T-helper 17 cell (primary cell): Measurements from ENCODE around the gene APC2. TPM values are rescaled to one million over a fixed set of nuclear protein-coding genes. Genes with fewer than 3 reads are reported as not detected.

Source experiments
- ATAC-seq: fragments of 150-1000 bp; cut with Tn5 transposase; 2 replicates; pipeline ENCODE4 v1.10.0; 2021; ENCODE audit warnings: mild to moderate bottlenecking, moderate library complexity
- DNase-seq, 3 donors: peaks; one replicate each; pipeline versions ENCODE4 v3.0.0 to v3.0.0-alpha.2; 2020 to 2021
- H3K9me3 ChIP-seq: one replicate; pipeline ENCODE4 v1.7.0; 2013; ENCODE audit warnings: low read length, mild to moderate bottlenecking; ENCODE audit not compliant: control insufficient read depth, poor library complexity, severe bottlenecking
- H3K27ac Mint-ChIP-seq: one replicate; pipeline ENCODE4 v1.8.0; 2022; ENCODE audit warnings: mild to moderate bottlenecking, moderate library complexity, mixed read lengths
- H3K27me3 Mint-ChIP-seq: one replicate; pipeline ENCODE4 v1.8.0; 2022; ENCODE audit warnings: mixed read lengths
- H3K36me3 Mint-ChIP-seq: one replicate; pipeline ENCODE4 v1.8.0; 2022; ENCODE audit warnings: low read depth, mixed read lengths
- H3K4me1 Mint-ChIP-seq: one replicate; pipeline ENCODE4 v1.8.0; 2022; ENCODE audit warnings: mild to moderate bottlenecking, mixed read lengths
- H3K4me3 Mint-ChIP-seq: one replicate; pipeline ENCODE4 v1.8.0; 2022; ENCODE audit warnings: mild to moderate bottlenecking, moderate library complexity, mixed read lengths
- total RNA-seq, 4 donors: library from RNA in 2 of 4; stranded (reverse) in 2 of 4; gene quantifications; one replicate each; pipeline ENCODE4 v1.2.3 and lab custom pipeline; 2022 to 2026

APC2 gene
- total RNA-seq, 2 donors from 2014 or later, result 0.07 to 0.44 TPM

DNA sequence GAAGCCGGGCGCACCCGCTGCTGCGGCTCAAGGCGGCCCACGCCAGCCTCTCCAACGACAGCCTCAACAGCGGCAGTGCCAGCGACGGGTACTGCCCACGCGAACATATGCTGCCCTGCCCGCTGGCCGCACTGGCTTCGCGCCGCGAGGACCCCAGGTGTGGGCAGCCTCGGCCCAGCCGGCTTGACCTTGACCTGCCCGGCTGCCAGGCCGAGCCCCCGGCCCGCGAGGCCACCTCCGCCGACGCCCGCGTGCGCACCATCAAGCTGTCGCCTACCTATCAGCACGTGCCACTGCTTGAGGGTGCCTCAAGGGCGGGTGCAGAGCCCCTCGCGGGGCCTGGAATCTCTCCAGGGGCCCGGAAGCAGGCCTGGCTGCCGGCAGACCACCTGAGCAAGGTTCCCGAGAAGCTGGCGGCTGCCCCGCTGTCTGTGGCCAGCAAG lies 16.1 kb downstream of the APC2 start:
- Mint-ChIP-seq H3K4me1 (peaks cover 5% of the 10 kb centered on the region), H3K27ac (no peak overlapping the region), H3K36me3 (no peaks in the 10 kb centered on the region), H3K27me3 (no peaks in the 10 kb centered on the region), H3K4me3 (no peak overlapping the region)
- DNase-seq (no peak), ATAC-seq (no peak)
- no peaks in the 10 kb centered on the region for H3K9me3 ChIP-seq

DNA sequence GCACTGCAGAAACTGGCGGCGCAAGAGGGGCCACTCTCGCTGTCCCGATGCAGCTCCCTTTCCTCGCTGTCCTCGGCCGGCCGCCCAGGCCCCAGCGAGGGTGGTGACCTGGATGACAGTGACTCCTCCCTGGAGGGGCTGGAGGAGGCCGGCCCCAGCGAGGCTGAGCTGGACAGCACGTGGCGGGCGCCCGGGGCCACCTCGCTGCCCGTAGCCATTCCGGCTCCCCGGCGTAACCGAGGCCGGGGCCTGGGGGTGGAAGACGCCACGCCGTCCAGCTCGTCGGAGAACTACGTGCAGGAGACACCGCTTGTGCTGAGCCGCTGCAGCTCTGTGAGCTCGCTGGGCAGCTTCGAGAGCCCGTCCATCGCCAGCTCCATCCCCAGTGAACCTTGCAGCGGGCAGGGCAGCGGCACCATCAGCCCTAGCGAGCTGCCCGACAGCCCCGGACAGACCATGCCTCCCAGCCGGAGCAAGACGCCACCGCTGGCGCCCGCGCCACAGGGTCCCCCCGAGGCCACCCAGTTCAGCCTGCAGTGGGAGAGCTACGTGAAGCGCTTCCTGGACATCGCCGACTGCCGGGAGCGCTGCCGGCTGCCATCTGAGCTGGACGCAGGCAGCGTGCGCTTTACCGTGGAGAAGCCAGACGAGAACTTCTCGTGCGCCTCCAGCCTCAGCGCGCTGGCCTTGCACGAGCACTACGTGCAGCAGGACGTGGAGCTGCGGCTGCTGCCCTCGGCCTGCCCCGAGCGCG lies 16.7 kb downstream of the APC2 start:
- peaks cover 7% of the 10 kb centered on the region for H3K4me1 Mint-ChIP-seq
- DNase-seq, result no peak
- H3K9me3 ChIP-seq, result no peaks in the 10 kb centered on the region
- ATAC-seq, result no peak
- H3K27ac Mint-ChIP-seq, result no peak overlapping the region
- no peaks in the 10 kb centered on the region for H3K27me3 Mint-ChIP-seq
- H3K4me3 Mint-ChIP-seq, result peak overlapping the region; percentile 25
- no peaks in the 10 kb centered on the region for H3K36me3 Mint-ChIP-seq

DNA sequence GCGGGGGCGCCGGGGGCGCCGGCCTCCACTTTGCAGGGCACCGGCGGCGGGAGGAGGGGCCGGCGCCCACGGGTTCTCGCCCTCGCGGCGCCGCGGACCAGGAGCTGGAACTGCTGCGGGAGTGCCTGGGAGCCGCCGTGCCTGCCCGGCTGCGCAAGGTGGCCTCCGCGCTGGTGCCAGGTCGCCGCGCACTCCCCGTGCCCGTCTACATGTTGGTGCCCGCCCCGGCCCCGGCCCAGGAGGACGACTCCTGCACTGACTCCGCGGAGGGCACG lies 17.2 kb downstream of the APC2 start:
- no peaks in the 10 kb centered on the region for H3K9me3 ChIP-seq
- no peaks in the 10 kb centered on the region for H3K36me3 Mint-ChIP-seq
- no peaks in the 10 kb centered on the region for H3K27me3 Mint-ChIP-seq
- peaks cover 7% of the 10 kb centered on the region for H3K4me1 Mint-ChIP-seq
- H3K27ac Mint-ChIP-seq, result no peak overlapping the region
- H3K4me3 Mint-ChIP-seq, result no peak overlapping the region
- DNase-seq, result no peak
- ATAC-seq, result no peak

DNA sequence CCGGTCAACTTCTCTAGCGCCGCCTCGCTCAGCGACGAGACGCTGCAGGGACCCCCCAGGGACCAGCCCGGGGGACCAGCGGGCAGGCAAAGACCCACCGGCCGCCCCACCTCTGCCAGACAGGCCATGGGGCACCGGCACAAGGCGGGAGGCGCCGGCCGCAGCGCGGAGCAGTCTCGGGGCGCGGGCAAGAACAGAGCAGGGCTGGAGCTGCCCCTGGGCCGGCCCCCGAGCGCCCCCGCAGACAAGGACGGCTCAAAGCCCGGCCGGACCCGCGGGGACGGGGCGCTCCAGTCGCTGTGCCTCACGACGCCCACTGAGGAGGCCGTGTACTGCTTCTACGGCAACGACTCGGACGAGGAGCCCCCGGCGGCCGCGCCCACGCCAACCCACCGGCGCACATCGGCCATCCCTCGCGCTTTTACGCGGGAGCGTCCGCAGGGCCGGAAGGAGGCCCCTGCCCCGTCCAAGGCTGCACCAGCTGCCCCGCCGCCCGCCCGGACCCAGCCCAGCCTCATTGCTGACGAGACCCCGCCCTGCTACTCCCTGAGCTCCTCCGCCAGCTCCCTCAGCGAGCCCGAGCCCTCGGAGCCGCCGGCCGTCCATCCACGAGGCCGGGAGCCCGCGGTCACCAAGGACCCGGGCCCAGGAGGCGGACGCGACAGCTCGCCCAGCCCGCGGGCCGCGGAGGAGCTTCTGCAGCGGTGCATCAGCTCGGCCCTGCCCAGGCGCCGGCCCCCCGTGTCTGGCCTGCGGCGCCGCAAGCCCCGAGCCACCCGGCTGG lies 17.8 kb downstream of the APC2 start:
- no peaks in the 10 kb centered on the region for H3K9me3 ChIP-seq
- no peaks in the 10 kb centered on the region for H3K27me3 Mint-ChIP-seq
- no peaks in the 10 kb centered on the region for H3K36me3 Mint-ChIP-seq
- H3K27ac Mint-ChIP-seq, result no peak overlapping the region
- H3K4me3 Mint-ChIP-seq, result no peak overlapping the region
- DNase-seq (peak in 1 of 3 donors; percentile 11), ATAC-seq (no peak)
- peaks cover 7% of the 10 kb centered on the region for H3K4me1 Mint-ChIP-seq

DNA sequence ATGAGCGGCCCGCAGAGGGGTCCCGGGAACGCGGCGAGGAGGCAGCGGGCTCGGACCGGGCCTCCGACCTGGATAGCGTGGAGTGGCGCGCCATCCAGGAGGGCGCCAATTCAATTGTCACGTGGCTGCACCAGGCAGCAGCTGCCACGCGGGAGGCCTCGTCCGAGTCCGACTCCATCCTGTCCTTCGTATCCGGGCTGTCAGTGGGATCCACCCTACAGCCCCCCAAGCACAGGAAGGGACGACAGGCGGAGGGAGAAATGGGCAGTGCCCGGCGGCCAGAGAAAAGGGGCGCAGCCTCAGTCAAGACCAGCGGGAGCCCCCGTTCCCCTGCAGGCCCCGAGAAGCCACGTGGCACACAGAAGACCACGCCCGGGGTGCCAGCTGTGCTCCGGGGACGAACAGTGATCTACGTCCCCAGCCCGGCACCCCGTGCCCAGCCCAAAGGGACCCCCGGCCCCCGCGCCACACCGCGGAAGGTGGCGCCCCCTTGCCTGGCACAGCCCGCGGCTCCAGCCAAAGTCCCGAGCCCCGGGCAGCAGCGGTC lies 18.4 kb downstream of the APC2 start:
- Mint-ChIP-seq H3K4me3 (peak overlapping the region; percentile 61), H3K36me3 (no peaks in the 10 kb centered on the region), H3K27me3 (no peaks in the 10 kb centered on the region), H3K27ac (no peak overlapping the region), H3K4me1 (peaks cover 7% of the 10 kb centered on the region)
- DNase-seq (peak in 1 of 3 donors; percentile 9), ATAC-seq (no peak)
- H3K9me3 ChIP-seq, result no peaks in the 10 kb centered on the region

DNA sequence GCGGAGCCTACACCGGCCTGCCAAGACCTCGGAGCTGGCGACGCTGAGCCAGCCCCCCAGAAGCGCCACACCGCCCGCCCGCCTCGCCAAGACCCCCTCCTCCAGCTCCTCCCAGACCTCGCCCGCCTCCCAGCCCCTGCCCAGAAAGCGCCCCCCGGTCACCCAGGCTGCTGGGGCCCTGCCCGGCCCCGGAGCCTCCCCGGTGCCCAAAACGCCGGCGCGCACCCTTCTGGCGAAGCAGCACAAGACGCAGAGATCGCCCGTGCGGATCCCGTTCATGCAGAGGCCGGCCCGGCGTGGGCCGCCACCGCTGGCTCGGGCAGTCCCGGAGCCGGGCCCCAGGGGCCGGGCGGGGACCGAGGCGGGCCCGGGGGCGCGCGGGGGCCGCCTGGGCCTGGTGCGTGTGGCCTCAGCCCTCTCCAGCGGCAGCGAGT lies 18.9 kb downstream of the APC2 start:
- peak in 1 of 3 donors; percentile 15 for DNase-seq
- Mint-ChIP-seq H3K4me1 (peaks cover 7% of the 10 kb centered on the region), H3K4me3 (peak overlapping the region; percentile 61), H3K27ac (no peak overlapping the region), H3K27me3 (no peaks in the 10 kb centered on the region), H3K36me3 (no peaks in the 10 kb centered on the region)
- H3K9me3 ChIP-seq, result no peaks in the 10 kb centered on the region
- ATAC-seq, result peak; percentile 14

DNA sequence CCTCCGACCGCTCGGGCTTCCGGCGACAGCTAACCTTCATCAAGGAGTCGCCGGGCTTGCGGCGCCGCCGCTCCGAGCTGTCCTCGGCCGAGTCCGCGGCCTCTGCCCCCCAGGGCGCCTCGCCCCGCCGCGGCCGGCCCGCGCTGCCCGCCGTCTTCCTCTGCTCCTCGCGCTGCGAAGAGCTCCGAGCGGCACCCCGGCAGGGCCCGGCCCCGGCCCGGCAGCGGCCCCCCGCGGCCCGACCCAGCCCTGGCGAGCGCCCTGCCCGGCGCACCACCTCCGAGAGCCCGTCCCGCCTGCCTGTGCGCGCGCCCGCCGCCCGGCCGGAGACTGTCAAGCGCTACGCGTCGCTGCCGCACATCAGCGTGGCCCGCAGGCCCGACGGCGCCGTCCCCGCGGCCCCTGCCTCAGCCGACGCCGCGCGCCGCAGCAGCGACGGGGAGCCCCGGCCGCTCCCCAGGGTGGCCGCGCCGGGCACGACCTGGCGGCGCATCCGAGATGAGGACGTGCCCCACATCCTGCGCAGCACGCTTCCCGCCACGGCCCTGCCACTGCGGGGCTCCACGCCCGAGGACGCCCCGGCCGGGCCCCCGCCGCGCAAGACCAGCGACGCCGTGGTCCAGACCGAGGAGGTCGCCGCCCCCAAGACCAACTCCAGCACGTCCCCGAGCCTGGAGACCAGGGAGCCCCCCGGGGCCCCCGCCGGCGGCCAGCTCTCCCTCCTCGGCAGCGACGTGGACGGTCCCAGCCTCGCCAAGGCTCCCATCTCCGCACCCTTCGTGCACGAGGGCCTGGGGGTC lies 19.5 kb downstream of the APC2 start:
- peaks cover 7% of the 10 kb centered on the region for H3K4me1 Mint-ChIP-seq
- ATAC-seq, result peak; percentile 36
- no peaks in the 10 kb centered on the region for H3K9me3 ChIP-seq
- peak in 1 of 3 donors; percentile 13 for DNase-seq
- no peaks in the 10 kb centered on the region for H3K36me3 Mint-ChIP-seq
- H3K27ac Mint-ChIP-seq, result no peak overlapping the region
- no peaks in the 10 kb centered on the region for H3K27me3 Mint-ChIP-seq
- peak overlapping the region; percentile 90 for H3K4me3 Mint-ChIP-seq

DNA sequence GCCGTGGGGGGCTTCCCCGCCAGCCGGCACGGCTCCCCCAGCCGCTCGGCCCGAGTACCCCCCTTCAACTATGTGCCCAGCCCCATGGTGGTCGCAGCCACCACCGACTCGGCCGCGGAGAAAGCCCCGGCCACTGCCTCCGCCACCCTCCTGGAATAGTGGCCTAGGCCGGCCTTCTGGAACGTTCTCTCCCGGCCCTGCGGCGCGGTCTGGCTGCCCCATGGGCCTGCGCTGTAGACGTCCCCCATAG lies 20.1 kb downstream of the APC2 start:
- Mint-ChIP-seq H3K27ac (no peak overlapping the region), H3K4me3 (peak overlapping the region; percentile 90)

DNA sequence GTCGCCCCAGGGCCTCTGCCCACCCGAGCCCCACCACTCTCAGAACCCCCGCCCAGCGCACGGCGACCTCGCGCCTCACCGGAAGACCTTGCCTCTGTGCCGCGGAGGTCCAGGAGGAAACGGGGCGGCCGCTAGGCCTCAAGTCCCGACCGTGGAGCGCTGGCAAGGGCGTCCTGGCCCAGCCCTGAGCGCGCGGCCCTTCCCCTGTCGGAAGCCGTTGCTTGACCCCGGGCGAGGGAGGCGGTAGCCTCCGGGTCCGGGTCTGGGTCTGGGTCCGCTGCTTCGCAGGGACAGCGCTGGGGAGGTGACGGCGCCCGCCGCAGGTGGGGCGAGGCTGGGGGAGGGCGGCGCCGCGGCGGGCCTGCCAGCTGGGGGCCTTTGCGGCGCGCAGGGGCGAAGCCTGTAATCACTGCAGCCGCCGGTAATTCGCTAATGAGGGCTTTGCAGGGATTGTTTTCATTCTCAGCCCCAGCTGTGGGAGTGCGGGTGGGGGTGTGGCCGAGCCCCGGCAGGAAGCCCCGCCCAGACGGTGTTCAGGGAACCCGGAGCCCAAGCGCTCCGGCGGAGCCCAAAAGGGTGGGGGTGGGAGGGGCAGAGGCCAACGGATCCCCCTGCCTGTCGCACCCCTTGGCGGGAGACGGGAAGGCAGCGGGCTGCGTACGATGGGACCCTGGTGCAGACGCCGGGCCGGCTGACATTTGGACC lies 20.5 kb downstream of the APC2 start:
- H3K4me3 Mint-ChIP-seq, result peak overlapping the region; percentile 90
- no peaks in the 10 kb centered on the region for H3K27me3 Mint-ChIP-seq
- peaks cover 7% of the 10 kb centered on the region for H3K4me1 Mint-ChIP-seq

More for the DNA sequence above, 20.1 kb downstream of the APC2 start:
- Mint-ChIP-seq H3K4me1 (peaks cover 7% of the 10 kb centered on the region), H3K36me3 (no peaks in the 10 kb centered on the region), H3K27me3 (no peaks in the 10 kb centered on the region)
- DNase-seq (no peak), ATAC-seq (no peak)
- no peaks in the 10 kb centered on the region for H3K9me3 ChIP-seq

DNA sequence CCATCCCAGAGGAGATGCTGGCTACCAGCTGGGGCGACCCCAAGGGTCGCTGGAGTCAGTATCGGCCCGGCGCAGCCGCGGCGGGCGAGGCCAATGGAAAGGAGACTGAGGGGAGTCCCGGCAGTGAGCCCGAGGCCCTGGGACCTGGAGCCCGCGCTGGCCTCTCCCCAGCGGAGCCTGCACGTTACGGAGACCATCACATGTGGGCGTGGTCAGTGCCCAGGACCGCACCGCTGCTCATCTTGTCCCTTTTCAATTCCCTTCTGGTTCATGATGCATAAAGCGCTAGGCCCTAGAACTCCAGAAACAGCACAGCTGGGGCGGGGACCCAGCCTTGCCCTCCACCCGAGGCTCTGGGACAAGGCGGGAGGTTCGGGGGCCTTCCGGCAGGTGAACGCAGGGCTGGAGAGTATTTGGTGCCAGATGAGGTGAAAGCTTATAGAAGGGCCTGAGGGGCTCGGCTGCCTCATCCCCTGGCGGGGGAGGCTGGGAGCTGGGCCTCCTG lies 21.1 kb downstream of the APC2 start:
- DNase-seq (no peak), ATAC-seq (peak; percentile 40)
- no peaks in the 10 kb centered on the region for H3K9me3 ChIP-seq
- H3K4me1 Mint-ChIP-seq, result peaks cover 7% of the 10 kb centered on the region
- no peak overlapping the region for H3K27ac Mint-ChIP-seq
- no peaks in the 10 kb centered on the region for H3K36me3 Mint-ChIP-seq
- H3K4me3 Mint-ChIP-seq, result peak overlapping the region; percentile 90
- no peaks in the 10 kb centered on the region for H3K27me3 Mint-ChIP-seq

More for the DNA sequence above, 20.5 kb downstream of the APC2 start:
- Mint-ChIP-seq H3K27ac (no peak overlapping the region), H3K36me3 (no peaks in the 10 kb centered on the region)
- DNase-seq, result peak; percentile 56 to 64 (median 58)
- H3K9me3 ChIP-seq, result no peaks in the 10 kb centered on the region
- peak; percentile 73 for ATAC-seq

DNA sequence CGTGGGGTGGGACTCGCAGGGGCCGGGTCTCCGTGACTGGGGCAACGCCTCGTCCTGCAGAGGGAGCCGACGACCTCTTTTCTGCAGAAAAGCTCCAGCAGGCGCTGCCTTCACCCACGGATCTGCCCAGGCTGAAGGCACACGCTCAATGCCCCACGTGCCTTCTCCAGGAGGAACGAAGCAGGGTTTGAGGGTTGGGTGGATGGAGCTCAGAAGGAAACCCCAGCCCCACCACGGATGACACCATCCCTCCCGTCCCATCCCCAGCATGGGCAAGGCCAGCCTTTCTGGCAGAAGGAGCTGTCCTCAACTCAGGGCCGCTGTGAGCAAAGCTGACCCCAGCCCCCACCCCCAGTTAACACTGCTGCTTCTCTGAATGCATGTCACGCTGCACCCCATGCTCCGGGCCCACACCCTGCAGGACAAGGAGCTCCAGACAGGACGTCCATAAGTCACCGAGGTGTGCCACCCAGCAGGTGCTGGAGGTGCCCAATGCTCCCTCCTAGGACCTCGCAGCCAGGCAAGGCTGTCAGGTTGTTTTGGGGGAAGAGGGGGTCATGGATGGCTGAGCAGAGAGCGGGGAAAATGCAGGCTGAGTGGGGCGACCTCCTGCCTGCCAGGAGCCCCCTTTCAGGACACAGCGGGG lies 21.7 kb downstream of the APC2 start:
- H3K27ac Mint-ChIP-seq, result no peak overlapping the region
- DNase-seq (no peak), ATAC-seq (peak; percentile 27)
- peaks cover 7% of the 10 kb centered on the region for H3K4me1 Mint-ChIP-seq
- H3K36me3 Mint-ChIP-seq, result no peaks in the 10 kb centered on the region
- H3K9me3 ChIP-seq, result no peaks in the 10 kb centered on the region
- H3K4me3 Mint-ChIP-seq, result peak overlapping the region; percentile 90
- no peaks in the 10 kb centered on the region for H3K27me3 Mint-ChIP-seq
